A673 (cell line): Measurements from ENCODE around the gene RAPGEF5.

Experiments
- CTCF ChIP-seq: fragments of 300-800, 200-600 bp; sonication (generic); conservative IDR thresholded peaks from 2 replicates; pipeline ENCODE4 v1.5.1; 2017; ENCODE audit warnings: low read depth, mild to moderate bottlenecking, antibody characterized with exemption, low read length, moderate library complexity, mixed read lengths
- EZH2 ChIP-seq: fragments of 200-600 bp; sonication (generic); IDR thresholded peaks from 2 replicates; pipeline ENCODE4 v1.6.1; 2017; ENCODE audit warnings: borderline replicate concordance, low read depth, mild to moderate bottlenecking, mixed read lengths, antibody characterized with exemption, low read length; ENCODE audit not compliant: poor library complexity, severe bottlenecking

DNA sequence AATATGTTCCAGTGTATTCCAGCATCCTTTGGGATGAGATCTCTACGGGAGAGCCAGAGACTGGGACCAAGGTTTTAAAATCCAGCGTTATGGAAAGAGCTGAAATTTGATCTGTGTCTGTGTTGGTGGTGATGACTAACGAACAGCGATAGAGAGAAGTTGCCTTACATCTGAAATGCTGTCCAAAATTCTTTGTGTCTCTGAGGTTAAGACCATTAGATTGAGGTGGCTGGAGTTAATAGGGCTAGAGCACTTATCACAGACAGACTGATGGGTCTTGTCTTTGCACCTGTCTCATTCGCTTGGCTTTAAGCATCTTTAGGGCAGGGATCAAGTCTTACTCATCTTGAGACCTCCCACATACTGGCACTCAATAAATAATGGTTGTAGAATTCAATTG lies 41.0 kb upstream of the RAPGEF5 start:
- TF ChIP-seq CTCF (no peak), EZH2 (no peak)
